ENCODE results near the gene NCMAP. TPM values are rescaled to one million over a fixed set of nuclear protein-coding genes. Genes with fewer than 3 reads are reported as not detected.
"Not testable (repeated sequence)": the region's sequence is repeated elsewhere in the genome, so short reads cannot be mapped to it uniquely, and the experiment has no call there.

The NCMAP gene
- total RNA-seq, 1 donor from 2014 or later, result not detected

DNA sequence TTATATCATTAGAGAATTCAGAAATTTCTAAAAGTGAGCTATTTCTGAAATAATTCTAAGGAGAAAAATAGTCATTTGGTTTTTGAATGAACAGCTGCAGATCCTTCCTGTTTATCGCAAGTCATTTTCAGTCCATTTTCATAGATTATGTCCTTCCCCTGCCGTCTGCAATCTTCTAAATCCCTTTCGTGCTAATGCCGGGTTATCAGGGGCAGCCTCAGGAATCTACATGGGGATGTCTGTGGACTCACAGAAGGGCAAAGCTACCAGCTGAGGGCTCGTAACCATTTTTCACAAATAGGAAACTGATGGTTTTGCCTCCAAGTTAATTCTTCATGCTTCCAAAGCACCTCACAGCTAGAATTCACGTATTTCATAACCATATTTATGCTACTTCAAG, 30.3 kb upstream of the NCMAP start:
- no peak for DNase-seq
- Mint-ChIP-seq H3K27ac (no peak overlapping the region), H3K4me1 (peaks cover 4% of the 10 kb centered on the region), H3K4me3 (no peak overlapping the region), H3K27me3 (no peaks in the 10 kb centered on the region), H3K36me3 (ENCODE audit: low read depth) (peaks cover 18% of the 10 kb centered on the region), H3K9me3 (no peaks in the 10 kb centered on the region)
- TF ChIP-seq, protein P1, sequence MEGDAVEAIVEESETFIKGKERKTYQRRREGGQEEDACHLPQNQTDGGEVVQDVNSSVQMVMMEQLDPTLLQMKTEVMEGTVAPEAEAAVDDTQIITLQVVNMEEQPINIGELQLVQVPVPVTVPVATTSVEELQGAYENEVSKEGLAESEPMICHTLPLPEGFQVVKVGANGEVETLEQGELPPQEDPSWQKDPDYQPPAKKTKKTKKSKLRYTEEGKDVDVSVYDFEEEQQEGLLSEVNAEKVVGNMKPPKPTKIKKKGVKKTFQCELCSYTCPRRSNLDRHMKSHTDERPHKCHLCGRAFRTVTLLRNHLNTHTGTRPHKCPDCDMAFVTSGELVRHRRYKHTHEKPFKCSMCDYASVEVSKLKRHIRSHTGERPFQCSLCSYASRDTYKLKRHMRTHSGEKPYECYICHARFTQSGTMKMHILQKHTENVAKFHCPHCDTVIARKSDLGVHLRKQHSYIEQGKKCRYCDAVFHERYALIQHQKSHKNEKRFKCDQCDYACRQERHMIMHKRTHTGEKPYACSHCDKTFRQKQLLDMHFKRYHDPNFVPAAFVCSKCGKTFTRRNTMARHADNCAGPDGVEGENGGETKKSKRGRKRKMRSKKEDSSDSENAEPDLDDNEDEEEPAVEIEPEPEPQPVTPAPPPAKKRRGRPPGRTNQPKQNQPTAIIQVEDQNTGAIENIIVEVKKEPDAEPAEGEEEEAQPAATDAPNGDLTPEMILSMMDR (IDR thresholded peaks at IDR 0.05), result no peak
- no peak for ATAC-seq (ENCODE audit: low read depth)
- ChIA-PET CTCF (interaction anchor here (0.6 to 3.4 kb wide), 8 partner anchors 39 to 375 kb away, joined by 3 to 25 read pairs (median 4); partner anchors contain the start of gene NIPAL3), POLR2A (interaction anchor here (0.5 to 1.0 kb wide), 3 partner anchors 19 to 238 kb away, joined by 3 to 7 read pairs (median 5); no protein-coding TSS in a partner anchor)
- intact Hi-C loops (cut with micrococcal nuclease), result loop anchor here (2.0 kb wide), 1 partner anchor 327 kb away; no protein-coding TSS in a partner anchor

DNA sequence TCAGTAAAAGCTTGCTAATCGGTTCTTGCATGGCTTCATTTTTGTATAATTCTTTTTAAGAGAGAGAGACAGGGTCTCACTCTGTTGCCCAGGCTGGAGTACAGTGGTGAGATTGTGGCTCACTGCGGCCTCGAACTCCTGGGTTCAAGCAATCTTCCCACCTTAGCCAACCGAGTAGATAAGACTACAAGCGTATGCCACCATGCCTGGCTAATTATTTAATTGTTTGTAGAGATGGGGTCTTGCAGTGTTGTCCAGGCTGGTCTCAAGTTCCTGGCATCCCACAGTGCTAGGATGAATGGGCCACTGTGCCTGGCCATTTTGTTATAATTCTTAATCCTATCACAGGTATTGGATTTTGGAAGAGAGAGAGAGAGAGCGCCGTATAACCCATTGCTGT, 29.8 kb upstream of the NCMAP start:
- no peak overlapping the region for H3K4me3 Mint-ChIP-seq
- CTCF ChIA-PET, result interaction anchor here (0.6 to 3.4 kb wide), 13 partner anchors 8 to 338 kb away, joined by 3 to 25 read pairs (median 5); partner anchors contain the start of gene NIPAL3
- intact Hi-C loops (cut with micrococcal nuclease), result loop anchor here (2.0 kb wide), 1 partner anchor 327 kb away; no protein-coding TSS in a partner anchor
- H3K36me3 Mint-ChIP-seq (ENCODE audit: low read depth), result peaks cover 18% of the 10 kb centered on the region
- ATAC-seq (ENCODE audit: low read depth) (no peak), DNase-seq (no peak)
- peaks cover 4% of the 10 kb centered on the region for H3K4me1 Mint-ChIP-seq
- no peak overlapping the region for H3K27ac Mint-ChIP-seq
- no peaks in the 10 kb centered on the region for H3K27me3 Mint-ChIP-seq
- TF ChIP-seq, protein P1 (IDR thresholded peaks at IDR 0.05), result no peak
- POLR2A ChIA-PET, result interaction anchor here (0.5 to 1.2 kb wide), 4 partner anchors 10 to 237 kb away, joined by 3 to 7 read pairs (median 4); no protein-coding TSS in a partner anchor
- no peaks in the 10 kb centered on the region for H3K9me3 Mint-ChIP-seq

DNA sequence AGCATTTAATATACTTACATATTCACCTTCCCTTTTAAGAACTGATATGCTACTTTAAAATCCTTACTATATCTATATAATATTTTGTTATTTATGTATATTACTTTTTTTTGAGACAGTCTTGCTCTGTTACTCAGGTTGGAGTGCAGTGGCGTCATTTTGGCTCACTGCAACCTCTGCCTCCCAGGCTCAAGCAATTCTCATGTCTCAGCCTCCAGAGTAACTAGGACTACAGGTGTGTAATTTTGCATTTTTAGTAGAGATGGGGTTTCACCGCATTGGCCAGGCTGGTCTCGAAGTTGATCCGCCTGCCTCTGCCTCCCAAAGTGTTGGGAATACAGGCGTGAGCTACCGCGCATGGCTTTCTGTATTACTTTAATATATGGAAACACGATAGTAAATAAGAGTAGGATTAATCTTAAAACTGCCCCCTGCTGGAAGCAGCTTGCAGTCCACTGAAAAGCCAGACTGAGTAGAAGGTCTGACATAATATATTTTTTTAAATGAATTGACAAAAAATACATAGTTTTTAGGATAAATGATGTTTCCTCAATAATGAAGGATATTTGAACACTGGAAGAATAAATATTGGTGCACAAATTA, 28.8 kb upstream of the NCMAP start:
- ATAC-seq (ENCODE audit: low read depth) (no peak), DNase-seq (no peak)
- no peaks in the 10 kb centered on the region for H3K9me3 Mint-ChIP-seq
- no peak overlapping the region for H3K4me3 Mint-ChIP-seq
- H3K4me1 Mint-ChIP-seq, result peaks cover 4% of the 10 kb centered on the region
- ChIA-PET CTCF (interaction anchor here (0.9 to 3.4 kb wide), 14 partner anchors 9 to 328 kb away, joined by 3 to 25 read pairs (median 5); partner anchors contain the start of genes NIPAL3 and RCAN3), POLR2A (interaction anchor here (0.5 to 1.2 kb wide), 4 partner anchors 11 to 1183 kb away, joined by 3 to 4 read pairs (median 4); partner anchors contain the start of genes HNRNPR and NIPAL3)
- TF ChIP-seq, protein P1 (IDR thresholded peaks at IDR 0.05), result no peak
- no peak overlapping the region for H3K27ac Mint-ChIP-seq
- H3K27me3 Mint-ChIP-seq, result no peaks in the 10 kb centered on the region
- intact Hi-C loops (cut with micrococcal nuclease), result loop anchor here (1.0 to 2.0 kb wide), 3 partner anchors 9 to 328 kb away; partner anchors contain the start of gene NIPAL3
- peaks cover 23% of the 10 kb centered on the region for H3K36me3 Mint-ChIP-seq (ENCODE audit: low read depth)

DNA sequence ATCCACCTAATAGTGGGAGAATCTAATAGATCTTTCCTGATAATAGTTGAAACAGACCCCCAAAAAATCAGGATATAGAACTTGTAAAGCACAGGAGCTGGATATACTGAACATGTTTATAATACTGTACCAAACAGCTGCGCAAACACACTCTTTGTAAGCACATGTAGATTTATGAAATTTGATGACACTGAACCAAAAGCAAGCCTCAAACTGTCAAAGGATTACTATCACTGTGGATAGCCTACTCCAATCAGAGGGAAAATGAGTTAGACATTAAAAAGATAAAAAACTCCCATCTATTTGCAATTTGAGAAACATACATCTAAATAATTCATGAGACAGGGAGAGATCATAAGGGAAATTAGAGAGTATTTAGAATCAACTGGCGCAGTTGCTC, 27.1 kb upstream of the NCMAP start:
- peaks cover 10% of the 10 kb centered on the region for H3K4me1 Mint-ChIP-seq
- POLR2A ChIA-PET, result interaction anchor here (0.6 to 0.7 kb wide), 3 partner anchors 85 to 176 kb away, joined by 4 to 7 read pairs (median 6); no protein-coding TSS in a partner anchor
- intact Hi-C loops (cut with micrococcal nuclease), result no loop called here

DNA sequence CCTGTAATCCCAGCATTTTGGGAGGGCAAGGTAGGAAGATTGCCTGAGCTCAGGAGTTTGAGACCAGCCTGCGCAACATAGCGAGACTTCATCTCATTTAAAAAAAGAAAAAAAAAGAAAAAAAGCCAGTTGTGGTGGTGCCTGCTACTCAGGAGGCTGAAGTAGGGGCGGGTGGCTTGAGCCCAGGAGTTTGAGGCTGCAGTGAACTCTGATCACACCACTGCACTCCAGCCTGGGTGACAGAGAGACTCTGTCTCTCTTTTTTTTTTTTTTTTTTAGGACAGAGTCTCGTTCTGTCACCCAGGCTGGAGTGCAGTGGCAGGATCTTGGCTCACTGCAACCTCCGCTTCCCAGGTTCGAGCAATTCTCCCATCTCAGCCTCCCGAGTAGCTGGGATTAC, 26.6 kb upstream of the NCMAP start:
- ChIA-PET POLR2A (interaction anchor here (0.7 to 0.9 kb wide), 2 partner anchors 86 to 114 kb away, joined by 4 to 7 read pairs; no protein-coding TSS in a partner anchor), CTCF (interaction anchor here (0.6 to 2.2 kb wide), 4 partner anchors 41 to 816 kb away, joined by 3 to 10 read pairs (median 6); partner anchors contain the start of gene NIPAL3)
- intact Hi-C loops (cut with micrococcal nuclease); H3K27me3 Mint-ChIP-seq; H3K4me3 Mint-ChIP-seq; ATAC-seq (ENCODE audit: low read depth); H3K27ac Mint-ChIP-seq; H3K9me3 Mint-ChIP-seq; DNase-seq: not testable (repeated sequence)
- peaks cover 15% of the 10 kb centered on the region for H3K4me1 Mint-ChIP-seq
- peaks cover 27% of the 10 kb centered on the region for H3K36me3 Mint-ChIP-seq (ENCODE audit: low read depth)

More for the DNA sequence above, 27.1 kb upstream of the NCMAP start:
- no peak for DNase-seq
- CTCF ChIA-PET, result interaction anchor here (2.2 kb wide), 2 partner anchors 59 to 113 kb away, joined by 6 to 10 read pairs; partner anchors contain the start of gene NIPAL3
- ATAC-seq (ENCODE audit: low read depth), result no peak
- peaks cover 25% of the 10 kb centered on the region for H3K36me3 Mint-ChIP-seq (ENCODE audit: low read depth)
- no peak overlapping the region for H3K4me3 Mint-ChIP-seq
- no peaks in the 10 kb centered on the region for H3K27me3 Mint-ChIP-seq
- no peak overlapping the region for H3K27ac Mint-ChIP-seq
- TF ChIP-seq, protein P1 (IDR thresholded peaks at IDR 0.05), result no peak
- H3K9me3 Mint-ChIP-seq, result no peaks in the 10 kb centered on the region
